Central memory CD8-positive, alpha-beta T cell (primary cell): ENCODE results near the gene VPS18.
A peak's percentile ranks its signal among the peaks of the same experiment; 100 is the strongest.

Experiments used
- ATAC-seq: fragments of 150-1000 bp; cut with Tn5 transposase; replicated peaks from 2 replicates; pipeline ENCODE4 v1.10.0; 2022; ENCODE audit warnings: mild to moderate bottlenecking, moderate FRiP score, moderate number of reproducible peaks; ENCODE audit not compliant: poor library complexity, severe bottlenecking; ENCODE audit errors: extremely low read depth
- DNase-seq, 2 donors: peaks; one replicate each; pipeline ENCODE4 v3.0.0; 2021; ENCODE audit warnings: low spot score in 2 of 2
- H3K27ac Mint-ChIP-seq: one replicate; pipeline ENCODE4 v1.8.0; 2022; ENCODE audit warnings: low read depth, mild to moderate bottlenecking, moderate library complexity, mixed read lengths
- H3K27me3 Mint-ChIP-seq: one replicate; pipeline ENCODE4 v1.8.0; 2022; ENCODE audit warnings: mixed read lengths
- H3K36me3 Mint-ChIP-seq: one replicate; pipeline ENCODE4 v1.8.0; 2022; ENCODE audit warnings: mild to moderate bottlenecking, moderate library complexity, mixed read lengths; ENCODE audit not compliant: insufficient read depth
- H3K4me1 Mint-ChIP-seq: one replicate; pipeline ENCODE4 v1.8.0; 2022; ENCODE audit warnings: mixed read lengths
- H3K4me3 Mint-ChIP-seq: one replicate; pipeline ENCODE4 v1.8.0; 2022; ENCODE audit warnings: mild to moderate bottlenecking, moderate library complexity, mixed read lengths
- H3K9me3 Mint-ChIP-seq: one replicate; pipeline ENCODE4 v1.8.0; 2022; ENCODE audit warnings: mixed read lengths

The VPS18 gene

GRCh38 chr15:40908095-40908494 lies 13.8 kb downstream of the VPS18 start:
- H3K27me3 Mint-ChIP-seq: no peaks in the 10 kb centered on the region
- H3K4me1 Mint-ChIP-seq: peaks cover 23% of the 10 kb centered on the region
- peaks cover 10% of the 10 kb centered on the region for H3K36me3 Mint-ChIP-seq
- H3K9me3 Mint-ChIP-seq: no peaks in the 10 kb centered on the region
- peak overlapping the region; percentile 74 for H3K27ac Mint-ChIP-seq
- H3K4me3 Mint-ChIP-seq: peak overlapping the region; percentile 69
- DNase-seq: no peak
- ATAC-seq: no peak

DNA sequence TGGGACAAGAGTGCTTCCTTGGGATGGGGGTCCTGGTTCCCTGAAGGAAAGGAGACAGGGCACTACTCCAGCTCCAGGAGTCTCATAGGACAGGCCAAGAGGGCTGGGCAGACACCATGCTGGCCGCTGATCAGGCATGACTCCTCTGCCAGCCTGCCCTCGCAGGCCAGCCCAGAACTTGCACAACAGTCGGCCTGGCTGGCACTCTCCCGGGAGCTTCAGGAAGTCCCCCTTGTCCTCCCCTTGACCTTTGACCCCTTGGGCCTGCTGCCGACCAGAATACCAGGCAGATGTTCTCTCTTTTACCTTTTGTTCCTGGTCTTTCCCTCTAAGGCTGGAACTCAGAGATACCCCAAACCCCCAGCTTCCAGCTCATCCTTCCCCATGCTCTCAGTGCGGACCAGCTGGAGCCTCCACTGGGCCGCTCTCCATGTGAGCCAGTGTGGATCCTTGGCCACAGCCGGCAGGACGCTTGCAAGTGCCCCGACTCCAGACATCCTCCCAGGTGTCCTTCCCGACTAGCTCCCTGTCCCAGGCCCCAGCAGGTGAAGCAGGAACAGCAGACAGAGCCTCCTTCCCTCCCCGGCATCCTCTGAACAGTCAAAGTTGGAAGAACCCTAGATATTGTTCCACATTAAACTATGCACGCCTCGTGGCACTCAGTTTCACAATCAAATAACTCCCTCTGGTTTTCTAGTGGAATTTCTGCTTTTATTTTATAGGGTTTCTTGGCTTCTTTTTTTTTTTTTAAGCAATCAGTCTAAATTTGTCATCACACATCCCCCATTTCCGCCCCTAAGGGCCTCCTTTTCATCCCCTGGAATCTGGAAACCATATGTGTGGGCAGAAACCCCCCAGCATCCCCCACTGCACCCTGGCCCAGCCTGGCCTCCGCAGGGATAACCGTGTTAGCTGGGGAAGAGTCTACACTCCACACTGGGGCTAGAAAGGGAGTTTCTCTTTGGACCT lies 15.7 kb downstream of the VPS18 start:
- DNase-seq: no peak
- Mint-ChIP-seq H3K27ac (no peak overlapping the region), H3K36me3 (no peaks in the 10 kb centered on the region), H3K4me3 (no peak overlapping the region), H3K9me3 (no peaks in the 10 kb centered on the region), H3K27me3 (no peaks in the 10 kb centered on the region), H3K4me1 (peaks cover 13% of the 10 kb centered on the region)
- no peak for ATAC-seq

- no peak for DNase-seq
- no peaks in the 10 kb centered on the region for H3K9me3 Mint-ChIP-seq
- no peak overlapping the region for H3K4me3 Mint-ChIP-seq
- no peak overlapping the region for H3K27ac Mint-ChIP-seq
- ATAC-seq: no peak
- H3K4me1 Mint-ChIP-seq: peaks cover 8% of the 10 kb centered on the region
- H3K36me3 Mint-ChIP-seq: no peaks in the 10 kb centered on the region
- no peaks in the 10 kb centered on the region for H3K27me3 Mint-ChIP-seq
These were observed 16.9 kb downstream of the VPS18 start for GRCh38 chr15:40911141-40911540.

- no peak for ATAC-seq
- Mint-ChIP-seq H3K4me3 (no peak overlapping the region), H3K27ac (no peak overlapping the region), H3K27me3 (no peaks in the 10 kb centered on the region), H3K9me3 (no peaks in the 10 kb centered on the region), H3K4me1 (peaks cover 8% of the 10 kb centered on the region), H3K36me3 (no peaks in the 10 kb centered on the region)
- DNase-seq: no peak
These were observed 17.4 kb downstream of the VPS18 start for GRCh38 chr15:40911693-40912092.

- Mint-ChIP-seq H3K27ac (no peak overlapping the region), H3K4me3 (no peak overlapping the region), H3K27me3 (no peaks in the 10 kb centered on the region), H3K36me3 (no peaks in the 10 kb centered on the region), H3K4me1 (peaks cover 3% of the 10 kb centered on the region), H3K9me3 (no peaks in the 10 kb centered on the region)
- DNase-seq: no peak
- no peak for ATAC-seq
These were observed 18.2 kb downstream of the VPS18 start for GRCh38 chr15:40912478-40912877.

DNA sequence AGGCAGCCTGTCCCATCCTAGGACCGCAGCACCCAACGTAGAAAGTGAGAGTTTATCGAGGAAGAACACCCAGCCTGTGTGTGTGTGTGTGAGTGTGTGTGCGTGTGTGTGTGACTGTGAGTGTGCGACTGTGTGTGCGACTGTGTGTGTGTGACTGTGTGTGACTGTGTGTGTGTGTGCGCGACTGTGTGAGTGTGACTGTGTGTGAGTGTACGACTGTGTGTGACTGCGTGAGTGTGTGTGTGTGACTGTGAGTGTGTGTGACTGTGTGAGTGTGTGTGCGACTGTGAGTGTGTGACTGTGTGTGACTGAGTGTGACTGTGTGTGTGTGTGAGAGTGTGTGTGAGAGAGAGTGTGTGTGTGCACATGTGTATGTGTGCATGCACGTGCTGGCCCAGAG lies 19.8 kb downstream of the VPS18 start:
- no peaks in the 10 kb centered on the region for H3K36me3 Mint-ChIP-seq

DNA sequence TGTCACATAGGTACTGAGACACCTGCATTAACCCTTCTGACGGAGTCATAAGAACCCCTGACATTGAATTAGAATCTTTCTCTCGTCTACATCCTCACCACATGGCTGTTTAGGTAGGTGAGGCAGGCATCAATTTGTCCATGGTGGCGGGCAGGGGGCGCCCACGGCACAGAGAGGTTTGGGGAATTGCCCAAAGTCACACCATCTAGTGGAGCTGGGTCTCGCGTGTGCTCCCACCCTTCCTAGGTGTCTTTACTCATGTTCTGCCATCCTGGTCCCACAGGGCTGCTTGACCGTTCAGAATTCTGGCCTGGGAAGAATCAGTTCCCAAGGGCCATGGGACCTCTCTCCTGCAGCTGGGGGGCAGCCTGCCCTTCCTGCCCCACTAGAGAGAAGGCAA lies 20.2 kb downstream of the VPS18 start:
- no peaks in the 10 kb centered on the region for H3K27me3 Mint-ChIP-seq
- no peak overlapping the region for H3K27ac Mint-ChIP-seq
- no peak for ATAC-seq
- H3K4me3 Mint-ChIP-seq: no peak overlapping the region
- H3K9me3 Mint-ChIP-seq: no peaks in the 10 kb centered on the region
- no peaks in the 10 kb centered on the region for H3K36me3 Mint-ChIP-seq
- no peak for DNase-seq
- H3K4me1 Mint-ChIP-seq: no peaks in the 10 kb centered on the region

More for the DNA sequence above, 19.8 kb downstream of the VPS18 start:
- Mint-ChIP-seq H3K9me3 (no peaks in the 10 kb centered on the region), H3K27me3 (no peaks in the 10 kb centered on the region), H3K4me1 (no peaks in the 10 kb centered on the region), H3K27ac (no peak overlapping the region), H3K4me3 (no peak overlapping the region)
- no peak for DNase-seq
- ATAC-seq: no peak

DNA sequence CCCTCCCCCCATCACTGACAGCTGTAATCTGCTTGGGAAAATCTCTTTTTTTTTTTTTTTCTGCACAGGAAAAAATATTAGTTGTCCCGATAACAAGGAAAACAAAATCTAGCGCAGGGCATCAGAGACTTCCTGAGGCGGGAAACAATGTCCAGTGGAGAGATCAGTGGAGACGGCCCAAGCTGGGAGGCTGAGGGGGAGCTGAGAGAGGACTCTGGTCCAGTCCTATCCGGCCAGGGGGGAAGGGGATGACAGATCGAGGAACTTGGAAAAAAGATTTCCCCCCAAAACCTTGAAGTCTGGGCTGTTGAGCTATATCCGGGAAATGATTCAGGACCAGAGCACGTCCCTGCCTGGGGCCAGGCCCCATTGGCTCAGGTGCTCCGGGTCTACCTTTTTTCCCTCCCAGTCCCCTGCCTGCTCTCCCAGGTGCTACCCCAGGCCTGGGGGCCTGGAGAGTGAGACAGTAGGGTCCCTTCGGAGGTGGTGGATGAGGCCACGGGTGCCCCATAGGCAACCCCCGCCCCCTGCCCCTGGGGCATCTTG lies 20.9 kb downstream of the VPS18 start:
- H3K4me1 Mint-ChIP-seq: no peaks in the 10 kb centered on the region
- H3K9me3 Mint-ChIP-seq: no peaks in the 10 kb centered on the region
- no peak overlapping the region for H3K27ac Mint-ChIP-seq
- no peak for ATAC-seq
- H3K27me3 Mint-ChIP-seq: no peaks in the 10 kb centered on the region
- DNase-seq: no peak
- no peak overlapping the region for H3K4me3 Mint-ChIP-seq
- no peaks in the 10 kb centered on the region for H3K36me3 Mint-ChIP-seq

GRCh38 chr15:40915679-40916078 lies 21.4 kb downstream of the VPS18 start:
- Mint-ChIP-seq H3K27me3 (no peaks in the 10 kb centered on the region), H3K27ac (no peak overlapping the region), H3K4me1 (no peaks in the 10 kb centered on the region), H3K4me3 (no peak overlapping the region), H3K36me3 (no peaks in the 10 kb centered on the region), H3K9me3 (no peaks in the 10 kb centered on the region)
- ATAC-seq: no peak
- no peak for DNase-seq

DNA sequence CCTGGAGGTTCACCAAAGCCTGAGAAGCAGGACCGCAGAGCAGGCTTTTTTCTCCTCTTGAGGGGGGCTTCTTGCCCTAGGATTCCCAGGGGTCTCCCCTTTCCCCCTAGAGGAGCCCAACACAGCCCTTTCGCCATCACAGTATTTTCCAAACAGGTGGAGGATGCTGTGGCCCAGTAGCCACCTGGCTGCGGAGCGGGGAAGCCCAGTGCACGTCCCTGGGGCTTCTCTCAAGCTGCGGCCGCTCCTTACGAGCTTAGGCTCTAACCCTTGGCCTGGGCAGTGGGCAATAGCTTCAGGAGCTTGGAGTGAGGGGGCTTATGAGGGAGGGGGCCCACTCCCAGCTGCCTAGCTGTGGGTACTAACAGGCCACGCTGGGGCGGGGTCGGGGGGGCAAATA lies 23.3 kb downstream of the VPS18 start:
- H3K27me3 Mint-ChIP-seq: no peaks in the 10 kb centered on the region
- no peak for ATAC-seq
- no peaks in the 10 kb centered on the region for H3K36me3 Mint-ChIP-seq
- H3K9me3 Mint-ChIP-seq: no peaks in the 10 kb centered on the region
- no peaks in the 10 kb centered on the region for H3K4me1 Mint-ChIP-seq
- no peak overlapping the region for H3K4me3 Mint-ChIP-seq
- no peak overlapping the region for H3K27ac Mint-ChIP-seq
- no peak for DNase-seq

GRCh38 chr15:40918146-40918798 lies 24.0 kb downstream of the VPS18 start:
- H3K4me1 Mint-ChIP-seq: no peaks in the 10 kb centered on the region
- no peaks in the 10 kb centered on the region for H3K27me3 Mint-ChIP-seq
- ATAC-seq: no peak
- no peak overlapping the region for H3K27ac Mint-ChIP-seq
- H3K4me3 Mint-ChIP-seq: no peak overlapping the region
- no peak for DNase-seq
- H3K9me3 Mint-ChIP-seq: no peaks in the 10 kb centered on the region
- peaks cover 1% of the 10 kb centered on the region for H3K36me3 Mint-ChIP-seq

- Mint-ChIP-seq H3K4me1 (no peaks in the 10 kb centered on the region), H3K27ac (no peak overlapping the region), H3K36me3 (peaks cover 1% of the 10 kb centered on the region), H3K4me3 (no peak overlapping the region), H3K27me3 (no peaks in the 10 kb centered on the region), H3K9me3 (no peaks in the 10 kb centered on the region)
- ATAC-seq (no peak), DNase-seq (no peak)
These were observed 24.6 kb downstream of the VPS18 start for GRCh38 chr15:40918799-40919392.
